SH-SY5Y (cell line): ENCODE measurements around the gene CAPN14.

ENCODE experiments used
- GATA2 ChIP-seq: IDR thresholded peaks from 2 replicates; pipeline ENCODE4 v1.6.1; 2011; ENCODE audit warnings: mild to moderate bottlenecking, low read depth, low read length
- GATA3 ChIP-seq: IDR thresholded peaks from 2 replicates; pipeline ENCODE4 v1.6.1; 2011; ENCODE audit warnings: low read depth, mild to moderate bottlenecking, low read length, moderate library complexity

GRCh38 chr2:31266804-31267203 lies 49.5 kb upstream of the CAPN14 start:
- no peak for TF ChIP-seq GATA2
- TF ChIP-seq GATA3: no peak
